Esophagus muscularis mucosa (tissue), 4 donors: Measurements from ENCODE around the gene SPIRE1. TPM values are rescaled to one million over a fixed set of nuclear protein-coding genes. Genes with fewer than 3 reads are reported as not detected.

ENCODE experiments used
- DNase-seq: peaks from one replicate; pipeline ENCODE4 v3.0.0-alpha.2; 2017; ENCODE audit errors: extremely low spot score
- H3K27ac ChIP-seq, 4 donors: fragments of 200-600 bp; sonication (generic); replicated peaks in 1 of 4; 1 replicate in 3 of 4; 2 replicates in 1 of 4; pipeline ENCODE4 v1.5.1; 2016 to 2019; ENCODE audit warnings: mild to moderate bottlenecking in 1 of 4
- H3K27me3 ChIP-seq, 4 donors: fragments of 200-600 bp; sonication (generic); one replicate each; pipeline versions ENCODE4 v1.5.1 to v1.6.0; 2016 to 2019
- H3K36me3 ChIP-seq, 4 donors: fragments of 200-600 bp; sonication (generic); one replicate each; pipeline ENCODE4 v1.5.1; 2016 to 2019
- H3K4me1 ChIP-seq, 4 donors: fragments of 200-600 bp; sonication (generic); one replicate each; pipeline ENCODE4 v1.5.1; 2016 to 2019
- H3K4me3 ChIP-seq, 4 donors: fragments of 200-600 bp; sonication (generic); 1 replicate in 2 of 4; 2 replicates in 2 of 4; pipeline ENCODE4 v1.5.1; 2016 to 2019; ENCODE audit warnings: mild to moderate bottlenecking in 4 of 4, moderate library complexity in 1 of 4
- H3K9me3 ChIP-seq, 4 donors: fragments of 200-600 bp; sonication (generic); 1 replicate in 3 of 4; 2 replicates in 1 of 4; pipeline ENCODE4 v1.5.1; 2016 to 2019
- CTCF ChIP-seq, 3 experiments: fragments of 200-600 bp in 2 of 3; fragments of 450-650 bp in 1 of 3; sonication (generic) in 2 of 3; IDR thresholded peaks; one replicate each; pipeline ENCODE4 v1.5.1; 2017 to 2019; ENCODE audit warnings: antibody characterized with exemption in 3 of 3, mild to moderate bottlenecking in 2 of 3, moderate library complexity in 1 of 3
- EP300 ChIP-seq: sonication (generic); formaldehyde crosslinking; IDR thresholded peaks from one replicate; pipeline ENCODE4 v1.6.1; 2017; ENCODE audit warnings: antibody characterized with exemption
- POLR2A ChIP-seq: fragments of 450-650 bp; IDR thresholded peaks from one replicate; pipeline ENCODE4 v1.6.1; 2017; ENCODE audit warnings: antibody characterized with exemption, moderate library complexity, mild to moderate bottlenecking, low read depth
- POLR2AphosphoS5 ChIP-seq, 2 donors: sonication (generic); formaldehyde crosslinking; IDR thresholded peaks; one replicate each; pipeline ENCODE4 v1.6.1; 2017; ENCODE audit warnings: antibody characterized with exemption in 2 of 2
- WGBS: methylation state at CpG from one replicate; pipeline ENCODE4 v1.1.5; 2018; 5-methylcytosine and 5-hydroxymethylcytosine counted together
- intact Hi-C: fragments of 100-400 bp; cut with DNase I; formaldehyde crosslinking; loops from one replicate; pipeline ENCODE4 v1.15.1; 2023
- total RNA-seq, 4 donors: library from RNA; depleted of rRNA; stranded (reverse); fragments of >200 nt; gene quantifications; one replicate each; pipeline versions ENCODE4 v1.1.0 to v1.2.1, GENCODE V29; 2016

The SPIRE1 gene
- total RNA-seq, 4 donors from 2014 or later = 33.2 to 48.3 (median 40.2) TPM

GRCh38 chr18:12599966-12600365 is 57.9 kb downstream of the SPIRE1 start:
- Histone ChIP-seq H3K27me3 (no peaks in the 10 kb centered on the region), H3K36me3 (no peaks in the 10 kb centered on the region), H3K27ac (no peak overlapping the region), H3K4me3 (no peak overlapping the region), H3K9me3 (no peaks in the 10 kb centered on the region), H3K4me1 (peaks cover 15 to 34% (median 17%) of the 10 kb centered on the region in 4 donors)
- no peak for DNase-seq
- intact Hi-C loops = no loop called here
- TF ChIP-seq EP300 (no peak), CTCF (IDR thresholded peaks at IDR 0.05) (no peak), POLR2AphosphoS5 (IDR thresholded peaks at IDR 0.05) (no peak), POLR2A (no peak)
- 74% methylated on average over 3 of the region's 3 CpGs for WGBS

GRCh38 chr18:12599543-12599942 is 58.4 kb downstream of the SPIRE1 start:
- Histone ChIP-seq H3K27ac (no peak overlapping the region), H3K27me3 (no peaks in the 10 kb centered on the region), H3K36me3 (no peaks in the 10 kb centered on the region), H3K4me1 (peaks cover 15 to 34% (median 17%) of the 10 kb centered on the region in 4 donors), H3K4me3 (no peak overlapping the region), H3K9me3 (no peaks in the 10 kb centered on the region)
- TF ChIP-seq POLR2A (no peak), CTCF (IDR thresholded peaks at IDR 0.05) (no peak), POLR2AphosphoS5 (IDR thresholded peaks at IDR 0.05) (no peak), EP300 (no peak)
- intact Hi-C loops = no loop called here
- DNase-seq = no peak

- intact Hi-C loops = no loop called here
- H3K9me3 ChIP-seq = no peaks in the 10 kb centered on the region
- no peak for DNase-seq
- H3K27ac ChIP-seq = no peak overlapping the region
- H3K36me3 ChIP-seq = no peaks in the 10 kb centered on the region
- H3K27me3 ChIP-seq = no peaks in the 10 kb centered on the region
- H3K4me3 ChIP-seq = no peak overlapping the region
- WGBS = 73% methylated on average over 3 of the region's 3 CpGs
- H3K4me1 ChIP-seq = peaks cover 15 to 34% (median 17%) of the 10 kb centered on the region in 4 donors
- no peak for TF ChIP-seq POLR2A
- no peak for TF ChIP-seq EP300
- no peak for TF ChIP-seq POLR2AphosphoS5 (IDR thresholded peaks at IDR 0.05)
- no peak for TF ChIP-seq CTCF (IDR thresholded peaks at IDR 0.05)
Measured at GRCh38 chr18:12598181-12598930, 59.6 kb downstream of the SPIRE1 start.

GRCh38 chr18:12597760-12598159 is 60.1 kb downstream of the SPIRE1 start:
- 67% methylated on average over 5 of the region's 5 CpGs for WGBS
- DNase-seq = no peak
- Histone ChIP-seq H3K4me3 (no peak overlapping the region), H3K4me1 (peaks cover 15 to 34% (median 17%) of the 10 kb centered on the region in 4 donors), H3K27ac (no peak overlapping the region), H3K27me3 (no peaks in the 10 kb centered on the region), H3K36me3 (no peaks in the 10 kb centered on the region), H3K9me3 (no peaks in the 10 kb centered on the region)
- intact Hi-C loops = no loop called here
- TF ChIP-seq EP300 = no peak
- TF ChIP-seq POLR2AphosphoS5 (IDR thresholded peaks at IDR 0.05) = no peak
- no peak for TF ChIP-seq POLR2A
- no peak for TF ChIP-seq CTCF (IDR thresholded peaks at IDR 0.05)
